Gastrocnemius medialis (tissue), 4 donors: ENCODE data around the gene TDP2.
"Not testable (repeated sequence)": the region's sequence is repeated elsewhere in the genome, so short reads cannot be mapped to it uniquely, and the experiment has no call there.

Experiments
- POLR2A ChIP-seq, 2 donors: fragments of 450-650 bp; IDR thresholded peaks; one replicate each; pipeline ENCODE4 v1.6.1; 2017; ENCODE audit warnings: antibody characterized with exemption in 2 of 2, mild to moderate bottlenecking in 2 of 2, moderate library complexity in 2 of 2
- TF ChIP-seq, protein P1 (sequence below), 5 experiments: fragments of 450-650 bp in 3 of 5; fragments of 200-600 bp in 2 of 5; sonication (generic) in 2 of 5; IDR thresholded peaks in 4 of 5; conservative IDR thresholded peaks in 1 of 5; 1 replicate in 4 of 5; 2 replicates in 1 of 5; pipeline ENCODE4 v1.5.1; 2016 to 2019; ENCODE audit warnings: antibody characterized with exemption in 5 of 5, mild to moderate bottlenecking in 3 of 5, moderate library complexity in 3 of 5

DNA sequence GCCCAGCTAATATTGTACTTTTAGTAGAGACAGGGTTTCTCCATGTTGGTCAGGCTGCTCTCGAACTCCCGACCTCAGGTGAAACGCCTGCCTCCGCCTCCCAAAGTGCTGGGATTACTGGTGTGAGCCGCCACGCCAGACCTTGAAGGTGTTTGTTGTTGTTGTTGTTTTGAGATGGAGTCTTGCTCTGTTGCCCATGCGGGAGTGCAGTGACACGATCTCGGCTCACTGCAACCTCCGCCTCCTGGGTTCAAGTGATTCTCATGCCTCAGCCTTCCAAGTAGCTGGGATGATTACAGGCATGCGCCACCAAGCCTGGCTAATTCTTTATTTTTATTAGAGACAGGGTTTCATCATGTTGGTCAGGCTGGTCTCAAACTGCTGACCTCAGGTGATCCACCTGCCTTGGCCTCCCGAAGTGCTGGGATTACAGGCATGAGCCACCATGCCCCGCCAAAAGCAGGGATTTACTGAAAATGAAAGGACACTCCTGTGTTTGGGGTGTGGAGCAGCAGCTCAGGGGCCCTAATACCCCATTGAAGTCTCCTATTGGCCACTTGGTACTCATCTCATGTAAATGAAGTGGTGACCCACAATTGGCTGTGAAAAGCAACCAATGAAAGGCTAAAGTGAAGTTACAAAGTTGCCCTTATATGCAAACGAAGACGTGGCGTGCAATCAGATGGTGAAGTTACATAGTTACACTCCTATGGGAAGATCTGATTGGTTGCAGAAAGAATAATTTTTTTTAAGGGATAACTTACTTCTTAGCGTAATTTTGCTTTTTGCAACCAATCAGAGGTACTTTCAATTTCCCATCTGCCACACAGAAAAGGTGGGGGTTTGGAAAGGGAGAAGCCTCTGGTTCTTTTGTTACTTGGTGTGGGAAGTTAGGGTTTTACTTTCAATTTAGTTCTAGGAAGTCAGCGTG is 1.6 kb upstream of the TDP2 start:
- TF ChIP-seq, protein P1, sequence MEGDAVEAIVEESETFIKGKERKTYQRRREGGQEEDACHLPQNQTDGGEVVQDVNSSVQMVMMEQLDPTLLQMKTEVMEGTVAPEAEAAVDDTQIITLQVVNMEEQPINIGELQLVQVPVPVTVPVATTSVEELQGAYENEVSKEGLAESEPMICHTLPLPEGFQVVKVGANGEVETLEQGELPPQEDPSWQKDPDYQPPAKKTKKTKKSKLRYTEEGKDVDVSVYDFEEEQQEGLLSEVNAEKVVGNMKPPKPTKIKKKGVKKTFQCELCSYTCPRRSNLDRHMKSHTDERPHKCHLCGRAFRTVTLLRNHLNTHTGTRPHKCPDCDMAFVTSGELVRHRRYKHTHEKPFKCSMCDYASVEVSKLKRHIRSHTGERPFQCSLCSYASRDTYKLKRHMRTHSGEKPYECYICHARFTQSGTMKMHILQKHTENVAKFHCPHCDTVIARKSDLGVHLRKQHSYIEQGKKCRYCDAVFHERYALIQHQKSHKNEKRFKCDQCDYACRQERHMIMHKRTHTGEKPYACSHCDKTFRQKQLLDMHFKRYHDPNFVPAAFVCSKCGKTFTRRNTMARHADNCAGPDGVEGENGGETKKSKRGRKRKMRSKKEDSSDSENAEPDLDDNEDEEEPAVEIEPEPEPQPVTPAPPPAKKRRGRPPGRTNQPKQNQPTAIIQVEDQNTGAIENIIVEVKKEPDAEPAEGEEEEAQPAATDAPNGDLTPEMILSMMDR (IDR thresholded peaks at IDR 0.05 in 4 of 5, conservative IDR thresholded peaks at IDR 0.05 in 1 of 5) = not testable (repeated sequence)
- not testable (repeated sequence) for TF ChIP-seq POLR2A (IDR thresholded peaks at IDR 0.05)
